Right lobe of liver (tissue), 6 donors: ENCODE data around the gene MAGI1. TPM values are rescaled to one million over a fixed set of nuclear protein-coding genes. Genes with fewer than 3 reads are reported as not detected.

Source experiments
- ATAC-seq, 4 donors: fragments of 200-7000 bp; cut with Tn5 transposase; one replicate each; pipeline ENCODE4 v1.9.1; 2020; ENCODE audit warnings: mild to moderate bottlenecking in 4 of 4, moderate library complexity in 4 of 4
- DNase-seq, 3 donors: peaks; one replicate each; pipeline ENCODE4 v3.0.0-alpha.2; 2020
- H3K27ac ChIP-seq, 3 donors: fragments of 200-600 bp; one replicate each; pipeline ENCODE4 v1.8.0; 2022
- H3K27me3 ChIP-seq, 2 donors: fragments of 200-600 bp; one replicate each; pipeline ENCODE4 v1.8.0; 2022
- H3K36me3 ChIP-seq, 4 donors: fragments of 200-600 bp; sonication (generic) in 1 of 4; one replicate each; pipeline versions ENCODE4 v1.5.1 to v1.8.0; 2017 to 2022; ENCODE audit warnings: control low read depth in 1 of 4
- H3K4me1 ChIP-seq, 4 donors: fragments of 200-600 bp; sonication (generic) in 1 of 4; one replicate each; pipeline versions ENCODE4 v1.5.1 to v1.8.0; 2017 to 2022; ENCODE audit warnings: control low read depth in 1 of 4
- H3K4me3 ChIP-seq, 3 donors: fragments of 200-600 bp; one replicate each; pipeline ENCODE4 v1.8.0; 2022
- H3K9me3 ChIP-seq, 4 donors: fragments of 200-600 bp; sonication (generic) in 1 of 4; one replicate each; pipeline versions ENCODE4 v1.5.1 to v1.8.0; 2017 to 2022; ENCODE audit warnings: control low read depth in 1 of 4
- CTCF ChIP-seq, 4 donors: fragments of 200-600 bp in 3 of 4; fragments of 450-650 bp in 1 of 4; IDR thresholded peaks; one replicate each; pipeline versions ENCODE4 v1.5.1 to v1.8.0; 2016 to 2022; ENCODE audit warnings: antibody characterized with exemption in 4 of 4, mild to moderate bottlenecking in 2 of 4
- POLR2A ChIP-seq: fragments of 450-650 bp; IDR thresholded peaks from one replicate; pipeline ENCODE4 v1.6.1; 2017; ENCODE audit warnings: antibody characterized with exemption, mild to moderate bottlenecking
- WGBS: methylation state at CpG from one replicate; pipeline ENCODE4 v1.1.6; 2018; ENCODE audit warnings: low coverage, low lambda C conversion rate; ENCODE audit not compliant: insufficient coverage; ENCODE audit errors: missing lambda C conversion rate; 5-methylcytosine and 5-hydroxymethylcytosine counted together
- intact Hi-C, 2 donors: fragments of 100-400 bp; cut with DNase I; formaldehyde crosslinking; loops; one replicate each; pipeline versions ENCODE4 v1.11.2 to v1.14.1; 2022
- total RNA-seq, 6 experiments: library from RNA; depleted of rRNA in 2 of 6; stranded (reverse); fragments of >200 nt in 2 of 6; fragmentation: NEBNext Ultra II Directional in 3 of 6; extraction: Animal tissue kit (Norgen Biotek cat#: 25700) in 3 of 6; gene quantifications; one replicate each; pipeline versions ENCODE4 v1.1.0 to v1.2.4, GENCODE V29; 2016 to 2023
- donor health status: DM: no; HTN: yes; CAD: no.
- donor health status: DM: no; HTN: no; CAD: no.
- donor health status: DM: no; HTN: no; CAD: no.
- donor health status: DM: no; HTN: yes; CAD: no.
- donor health status: DM: no; HTN: yes; CAD: no.

MAGI1 gene
- total RNA-seq, 6 experiments from 2014 or later = 22.6 to 37.7 (median 26.9) TPM

GRCh38 chr3:65993134-65993900, 45.4 kb downstream of the MAGI1 start:
- H3K36me3 ChIP-seq = no peaks in the 10 kb centered on the region
- intact Hi-C loops = no loop called here
- 100% methylated on average over 1 of the region's 1 CpG for WGBS
- no peaks in the 10 kb centered on the region for H3K9me3 ChIP-seq
- no peak for TF ChIP-seq CTCF (IDR thresholded peaks at IDR 0.05)
- no peak for TF ChIP-seq POLR2A
- ATAC-seq (no peak), DNase-seq (no peak)
- no peak overlapping the region for H3K27ac ChIP-seq
- no peak overlapping the region for H3K4me3 ChIP-seq
- H3K4me1 ChIP-seq = peaks cover 0 to 9% (median 5%) of the 10 kb centered on the region in 4 donors
- no peaks in the 10 kb centered on the region for H3K27me3 ChIP-seq

- DNase-seq (no peak), ATAC-seq (no peak)
- Histone ChIP-seq H3K27me3 (no peaks in the 10 kb centered on the region), H3K36me3 (no peaks in the 10 kb centered on the region), H3K4me1 (peaks cover 0 to 2% (median 0%) of the 10 kb centered on the region in 4 donors), H3K27ac (no peak overlapping the region), H3K4me3 (no peak overlapping the region), H3K9me3 (no peaks in the 10 kb centered on the region)
- intact Hi-C loops = no loop called here
- WGBS = 80% methylated on average over 1 of the region's 1 CpG
- TF ChIP-seq CTCF (IDR thresholded peaks at IDR 0.05) (no peak), POLR2A (no peak)
These were observed 46.6 kb downstream of the MAGI1 start for GRCh38 chr3:65992106-65992505.

- no peaks in the 10 kb centered on the region for H3K27me3 ChIP-seq
- DNase-seq (no peak), ATAC-seq (no peak)
- 85% methylated on average over 5 of the region's 5 CpGs for WGBS
- no peak overlapping the region for H3K27ac ChIP-seq
- no peaks in the 10 kb centered on the region for H3K9me3 ChIP-seq
- intact Hi-C loops = no loop called here
- no peaks in the 10 kb centered on the region for H3K4me1 ChIP-seq
- H3K4me3 ChIP-seq = no peak overlapping the region
- H3K36me3 ChIP-seq = no peaks in the 10 kb centered on the region
- TF ChIP-seq CTCF (IDR thresholded peaks at IDR 0.05) = no peak
- TF ChIP-seq POLR2A = no peak
These were observed 50.1 kb downstream of the MAGI1 start for GRCh38 chr3:65988411-65989180.

- Histone ChIP-seq H3K4me1 (no peaks in the 10 kb centered on the region), H3K36me3 (no peaks in the 10 kb centered on the region), H3K4me3 (no peak overlapping the region), H3K27ac (no peak overlapping the region), H3K9me3 (no peaks in the 10 kb centered on the region), H3K27me3 (no peaks in the 10 kb centered on the region)
- DNase-seq (no peak), ATAC-seq (no peak)
- 89% methylated on average over 3 of the region's 4 CpGs for WGBS
- intact Hi-C loops = no loop called here
- TF ChIP-seq CTCF (IDR thresholded peaks at IDR 0.05) = no peak
- TF ChIP-seq POLR2A = no peak
These were observed 52.4 kb downstream of the MAGI1 start for GRCh38 chr3:65986285-65986684.
